Loucy (cell line): ENCODE results near the gene EXOC7.

Experiments used
- EZH2phosphoT487 ChIP-seq: fragments of 200-600 bp; IDR thresholded peaks from 2 replicates; pipeline ENCODE4 v1.6.1; 2018; ENCODE audit warnings: antibody characterized with exemption, mild to moderate bottlenecking, moderate library complexity, borderline replicate concordance
- TF ChIP-seq, protein P1 (sequence below): fragments of 200-600 bp; sonication (generic); conservative IDR thresholded peaks from 2 replicates; pipeline ENCODE4 v1.5.1; 2014; ENCODE audit warnings: mild to moderate bottlenecking, antibody characterized with exemption, low read length

DNA sequence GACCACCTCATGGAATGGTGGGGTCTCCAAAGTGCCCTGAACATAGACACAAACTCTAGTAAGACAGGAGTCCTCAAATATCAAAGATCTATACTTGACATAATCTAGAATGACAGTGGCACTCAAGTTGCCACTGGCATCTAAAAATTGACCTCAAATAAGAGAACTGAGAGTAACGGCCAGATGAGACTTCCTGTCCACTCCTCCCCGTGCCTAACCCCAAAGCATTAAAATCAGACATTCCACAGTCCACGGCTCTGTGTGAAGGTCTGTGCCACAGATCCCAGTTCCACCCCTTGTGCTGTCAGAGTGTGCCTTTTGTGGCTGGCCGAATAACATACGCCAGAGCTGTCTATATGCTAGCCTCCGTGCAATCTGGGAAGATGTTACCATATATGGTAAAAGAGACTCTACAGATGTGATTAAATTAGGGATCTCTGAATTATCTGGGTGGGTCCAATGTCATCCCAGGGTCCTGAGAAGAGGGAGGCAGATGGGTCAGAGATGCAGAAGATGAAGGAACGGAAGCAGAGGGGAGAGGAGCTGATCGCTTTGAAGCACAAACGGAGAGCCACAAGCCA is 55.5 kb downstream of the EXOC7 start:
- TF ChIP-seq, protein P1, sequence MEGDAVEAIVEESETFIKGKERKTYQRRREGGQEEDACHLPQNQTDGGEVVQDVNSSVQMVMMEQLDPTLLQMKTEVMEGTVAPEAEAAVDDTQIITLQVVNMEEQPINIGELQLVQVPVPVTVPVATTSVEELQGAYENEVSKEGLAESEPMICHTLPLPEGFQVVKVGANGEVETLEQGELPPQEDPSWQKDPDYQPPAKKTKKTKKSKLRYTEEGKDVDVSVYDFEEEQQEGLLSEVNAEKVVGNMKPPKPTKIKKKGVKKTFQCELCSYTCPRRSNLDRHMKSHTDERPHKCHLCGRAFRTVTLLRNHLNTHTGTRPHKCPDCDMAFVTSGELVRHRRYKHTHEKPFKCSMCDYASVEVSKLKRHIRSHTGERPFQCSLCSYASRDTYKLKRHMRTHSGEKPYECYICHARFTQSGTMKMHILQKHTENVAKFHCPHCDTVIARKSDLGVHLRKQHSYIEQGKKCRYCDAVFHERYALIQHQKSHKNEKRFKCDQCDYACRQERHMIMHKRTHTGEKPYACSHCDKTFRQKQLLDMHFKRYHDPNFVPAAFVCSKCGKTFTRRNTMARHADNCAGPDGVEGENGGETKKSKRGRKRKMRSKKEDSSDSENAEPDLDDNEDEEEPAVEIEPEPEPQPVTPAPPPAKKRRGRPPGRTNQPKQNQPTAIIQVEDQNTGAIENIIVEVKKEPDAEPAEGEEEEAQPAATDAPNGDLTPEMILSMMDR, result no peak
- TF ChIP-seq EZH2phosphoT487, result no peak
